Heart right ventricle (tissue), 16 donors: ENCODE data around the gene AARS1. TPM values are rescaled to one million over a fixed set of nuclear protein-coding genes. Genes with fewer than 3 reads are reported as not detected.
"Not testable (repeated sequence)": the region's sequence is repeated elsewhere in the genome, so short reads cannot be mapped to it uniquely, and the experiment has no call there.

ENCODE experiments used
- ATAC-seq, 8 donors: fragments of 200-7000 bp; cut with Tn5 transposase; one replicate each; pipeline ENCODE4 v1.9.1; 2020; ENCODE audit warnings: mild to moderate bottlenecking in 8 of 8, moderate library complexity in 8 of 8, moderate number of reproducible peaks in 1 of 8
- DNase-seq, 2 donors: peaks; one replicate each; pipeline ENCODE4 v3.0.0-alpha.2; 2020
- H3K27ac ChIP-seq, 10 donors: fragments of 200-600 bp; sonication (generic) in 2 of 10; one replicate each; pipeline versions ENCODE4 v1.5.0 to v1.8.0; 2020 to 2022; ENCODE audit warnings: mild to moderate bottlenecking in 3 of 10
- H3K27me3 ChIP-seq, 7 donors: fragments of 200-600 bp; one replicate each; pipeline ENCODE4 v1.8.0; 2021 to 2022; ENCODE audit warnings: mild to moderate bottlenecking in 2 of 7
- H3K36me3 ChIP-seq, 9 donors: fragments of 200-600 bp; sonication (generic) in 1 of 9; one replicate each; pipeline versions ENCODE4 v1.5.0 to v1.8.0; 2020 to 2022; ENCODE audit warnings: mild to moderate bottlenecking in 2 of 9
- H3K4me1 ChIP-seq, 9 donors: fragments of 200-600 bp; sonication (generic) in 1 of 9; one replicate each; pipeline versions ENCODE4 v1.5.0 to v1.8.0; 2020 to 2022; ENCODE audit warnings: mild to moderate bottlenecking in 4 of 9
- H3K4me3 ChIP-seq, 10 donors: fragments of 200-600 bp; sonication (generic) in 2 of 10; one replicate each; pipeline versions ENCODE4 v1.5.0 to v1.8.0; 2020 to 2022; ENCODE audit warnings: mild to moderate bottlenecking in 7 of 10, moderate library complexity in 2 of 10
- H3K9me3 ChIP-seq, 11 donors: fragments of 200-600 bp in 10 of 11; sonication (generic) in 2 of 11; one replicate each; pipeline versions ENCODE4 v1.5.0 to v1.8.0; 2013 to 2022; ENCODE audit warnings: mild to moderate bottlenecking in 2 of 11, control low read depth in 1 of 11, moderate library complexity in 1 of 11
- WGBS, 2 donors: extraction: QIAGEN DNeasy Blood & Tissue Kit; methylation state at CpG; one replicate each; pipeline ENCODE4 v1.1.7; 2013; ENCODE audit warnings: inconsistent platforms in 1 of 2; 5-methylcytosine and 5-hydroxymethylcytosine counted together
- intact Hi-C, 10 donors: fragments of 100-400 bp; cut with DNase I; formaldehyde crosslinking; loops; one replicate each; pipeline versions ENCODE4 v1.11.1 to v1.14.2; 2022
- polyA plus RNA-seq, 2 donors: library from polyadenylated mRNA; stranded (reverse); fragments of 200-250 nt; gene quantifications; one replicate each; pipeline ENCODE4 v1.2.3, GENCODE V29; 2013
- total RNA-seq, 10 donors: library from RNA; stranded (reverse); fragmentation: NEBNext Ultra II Directional in 3 of 10; extraction: Animal tissue kit (Norgen Biotek cat#: 25700) in 3 of 10; gene quantifications; one replicate each; pipeline versions ENCODE4 v1.2.1 to v1.2.4, GENCODE V29; 2021 to 2023
- TF ChIP-seq, protein P1 (sequence below), 9 donors: fragments of 200-600 bp; sonication (generic) in 2 of 9; IDR thresholded peaks; one replicate each; pipeline versions ENCODE4 v1.5.0 to v1.8.0; 2021 to 2022; ENCODE audit warnings: antibody characterized with exemption in 9 of 9, mild to moderate bottlenecking in 5 of 9, moderate library complexity in 1 of 9
- donor health status: Arrhythmogenic right ventricular cardiomyopathy.
- donor health status: ischemic (EF 13 %, LVEDD 7.1; RV severe dilation, severe dysfunction).
- donor health status: healthy with polysubstance abuse.
- donor health status: DM: no; HTN: yes; CAD: no.
- donor health status: DM: no; HTN: no; CAD: no.
- donor health status: ischemic (EF 25% LVEDD 6.9; RV normal size, moderate dysfunction).
- donor health status: ischemic (EF 25% LVEDD 5.7; RV mildly dilated, moderate dysfunction).
- donor health status: healthy.
- donor health status: DM: yes; HTN: yes; CAD: no.
- donor health status: Ischemic cardiomyopathy.
- donor health status: ischemic (EF 35%, LVEDD 5.7; RV mildly dilated, moderate dysfunction).
- donor health status: nonischemic (EF 11% LVEDD 7.7; RV severe dilation, severe dysfunction).
- donor health status: DM: yes; HTN: yes; CAD: no.
- donor health status: PGD.
- donor health status: ischemic (EF 29% LVEDD 5.4; RV normal size, mild dysfunction).
- donor health status: nonischemic (EF 23%, LVEDD 6.1; RV moderate dilation, normal function).

AARS1 gene
- total and polyA plus RNA-seq, 12 donors: 20.6 to 73.1 (median 59.4) TPM

DNA sequence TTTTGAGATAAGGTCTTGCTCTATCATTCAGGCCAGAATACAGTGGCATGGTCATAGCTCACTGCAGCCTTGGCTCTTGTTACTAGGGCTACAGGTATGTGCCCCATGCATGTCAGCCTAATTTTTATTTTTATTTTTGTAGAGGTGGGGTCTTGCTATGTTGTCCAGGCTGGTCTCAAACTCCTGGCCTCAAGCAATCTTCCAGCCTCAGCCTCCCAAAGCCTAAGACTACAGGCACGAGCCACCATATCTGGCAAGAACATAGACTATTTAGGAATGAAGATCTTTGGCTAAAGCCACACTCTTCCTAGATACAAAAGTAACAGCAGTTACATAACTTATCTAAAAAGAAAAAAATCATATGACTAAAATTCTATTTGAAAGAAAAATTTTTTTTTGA is 41.8 kb upstream of the AARS1 start:
- peaks cover 0 to 5% (median 0%) of the 10 kb centered on the region in 9 donors for H3K4me1 ChIP-seq
- H3K36me3 ChIP-seq: peaks cover 0 to 97% (median 44%) of the 10 kb centered on the region in 9 donors
- no peak for DNase-seq
- WGBS, 2 donors: 86 to 98% methylated on average over 1 of the region's 1 CpG
- ATAC-seq: no peak
- H3K4me3 ChIP-seq: no peak overlapping the region
- intact Hi-C loops: loop anchor here in 3 of 10 donors (2.0 to 10.0 kb wide), 3 partner anchors 322 to 424 kb away; no protein-coding TSS in a partner anchor
- H3K9me3 ChIP-seq: no peaks in the 10 kb centered on the region
- TF ChIP-seq, protein P1, sequence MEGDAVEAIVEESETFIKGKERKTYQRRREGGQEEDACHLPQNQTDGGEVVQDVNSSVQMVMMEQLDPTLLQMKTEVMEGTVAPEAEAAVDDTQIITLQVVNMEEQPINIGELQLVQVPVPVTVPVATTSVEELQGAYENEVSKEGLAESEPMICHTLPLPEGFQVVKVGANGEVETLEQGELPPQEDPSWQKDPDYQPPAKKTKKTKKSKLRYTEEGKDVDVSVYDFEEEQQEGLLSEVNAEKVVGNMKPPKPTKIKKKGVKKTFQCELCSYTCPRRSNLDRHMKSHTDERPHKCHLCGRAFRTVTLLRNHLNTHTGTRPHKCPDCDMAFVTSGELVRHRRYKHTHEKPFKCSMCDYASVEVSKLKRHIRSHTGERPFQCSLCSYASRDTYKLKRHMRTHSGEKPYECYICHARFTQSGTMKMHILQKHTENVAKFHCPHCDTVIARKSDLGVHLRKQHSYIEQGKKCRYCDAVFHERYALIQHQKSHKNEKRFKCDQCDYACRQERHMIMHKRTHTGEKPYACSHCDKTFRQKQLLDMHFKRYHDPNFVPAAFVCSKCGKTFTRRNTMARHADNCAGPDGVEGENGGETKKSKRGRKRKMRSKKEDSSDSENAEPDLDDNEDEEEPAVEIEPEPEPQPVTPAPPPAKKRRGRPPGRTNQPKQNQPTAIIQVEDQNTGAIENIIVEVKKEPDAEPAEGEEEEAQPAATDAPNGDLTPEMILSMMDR (IDR thresholded peaks at IDR 0.05): no peak
- H3K27me3 ChIP-seq: no peaks in the 10 kb centered on the region
- no peak overlapping the region for H3K27ac ChIP-seq

DNA sequence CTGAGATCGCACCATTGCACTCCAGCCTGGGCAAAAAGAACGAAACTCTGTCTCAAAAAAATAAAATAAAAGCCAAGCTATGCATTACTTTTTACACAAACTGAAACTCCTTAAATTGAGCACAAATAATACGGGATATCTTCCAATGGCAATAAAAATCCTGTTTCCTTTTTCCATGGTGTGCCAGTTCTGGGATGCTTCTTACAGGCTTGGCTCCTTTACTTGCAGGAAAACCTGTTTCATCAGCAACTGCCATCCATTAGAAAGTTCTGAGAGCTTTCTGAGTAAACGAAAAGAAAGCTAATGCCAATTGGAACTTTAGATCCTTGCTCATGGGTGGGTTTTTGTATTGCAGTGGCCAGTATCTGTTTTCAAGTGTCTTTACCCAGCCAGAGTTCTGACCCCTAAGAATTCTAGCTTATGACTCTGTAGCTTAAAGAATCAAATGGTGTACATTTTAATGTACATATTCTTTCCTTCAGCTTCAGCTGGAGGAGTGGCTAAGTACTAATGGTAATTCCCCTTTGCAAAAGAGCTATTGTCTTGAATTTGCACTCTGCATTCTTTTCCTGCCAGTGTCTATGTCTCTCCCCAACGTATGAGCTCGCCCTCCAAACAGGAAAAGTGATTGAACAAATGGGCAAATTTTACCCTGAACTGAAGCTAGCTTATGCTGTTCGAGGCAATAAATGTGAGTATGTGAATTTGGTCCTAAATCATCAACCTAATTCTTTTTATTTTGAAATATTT is 35.9 kb upstream of the AARS1 start:
- 87 to 88% methylated on average over 7 of the region's 7 CpGs for WGBS, 2 donors
- Histone ChIP-seq H3K4me1 (no peaks in the 10 kb centered on the region), H3K9me3 (no peaks in the 10 kb centered on the region), H3K36me3 (peaks cover 0 to 100% (median 47%) of the 10 kb centered on the region in 9 donors), H3K27ac (no peak overlapping the region), H3K4me3 (no peak overlapping the region), H3K27me3 (no peaks in the 10 kb centered on the region)
- no peak for ATAC-seq
- intact Hi-C loops: no loop called here
- TF ChIP-seq, protein P1 (IDR thresholded peaks at IDR 0.05): no peak
- DNase-seq: no peak

DNA sequence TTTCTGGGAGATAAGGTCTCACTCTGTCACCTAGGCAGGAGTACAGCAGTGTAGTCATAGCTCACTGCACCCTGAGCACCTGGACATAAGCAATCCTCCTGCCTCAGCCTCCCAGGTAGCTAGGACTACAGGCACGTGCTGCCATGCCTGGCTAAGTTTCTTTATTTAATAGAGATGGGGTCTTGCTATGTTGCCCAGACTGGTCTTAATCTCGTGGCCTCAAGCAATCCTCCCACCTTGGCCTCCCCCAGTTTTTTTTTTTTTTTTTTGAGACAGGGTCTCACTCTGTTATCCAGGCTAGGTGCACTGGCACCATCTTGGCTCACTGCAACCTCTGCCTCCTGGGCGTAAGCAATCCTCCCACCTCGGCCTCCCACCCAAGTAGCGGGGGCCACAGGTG is 30.8 kb upstream of the AARS1 start:
- no peak overlapping the region for H3K27ac ChIP-seq
- ATAC-seq (no peak), DNase-seq (no peak)
- no peaks in the 10 kb centered on the region for H3K4me1 ChIP-seq
- intact Hi-C loops: no loop called here
- no peaks in the 10 kb centered on the region for H3K27me3 ChIP-seq
- H3K9me3 ChIP-seq: no peaks in the 10 kb centered on the region
- peaks cover 0 to 100% (median 51%) of the 10 kb centered on the region in 9 donors for H3K36me3 ChIP-seq
- TF ChIP-seq, protein P1 (IDR thresholded peaks at IDR 0.05): no peak
- no peak overlapping the region for H3K4me3 ChIP-seq
- 98 to 99% methylated on average over 5 of the region's 5 CpGs for WGBS, 2 donors

DNA sequence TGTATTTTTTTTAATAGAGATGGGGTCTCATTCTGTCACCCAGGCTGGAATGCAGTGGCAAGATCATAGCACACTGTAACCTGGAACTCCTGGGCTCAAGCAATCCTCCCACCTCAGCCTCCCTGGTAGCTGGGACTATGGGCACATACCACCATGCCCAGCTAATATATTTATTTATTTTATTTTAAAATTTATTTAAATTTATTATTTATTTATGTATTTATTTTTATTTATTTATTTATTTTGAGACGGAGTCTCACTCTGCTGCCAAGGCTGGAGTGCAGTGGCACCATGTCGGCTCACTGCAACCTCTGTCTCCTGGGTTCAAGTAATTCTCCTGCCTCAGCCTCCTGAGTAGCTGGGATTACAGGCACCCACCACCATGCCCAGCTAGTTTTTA is 18.4 kb upstream of the AARS1 start:
- not testable (repeated sequence) for H3K9me3 ChIP-seq

DNA sequence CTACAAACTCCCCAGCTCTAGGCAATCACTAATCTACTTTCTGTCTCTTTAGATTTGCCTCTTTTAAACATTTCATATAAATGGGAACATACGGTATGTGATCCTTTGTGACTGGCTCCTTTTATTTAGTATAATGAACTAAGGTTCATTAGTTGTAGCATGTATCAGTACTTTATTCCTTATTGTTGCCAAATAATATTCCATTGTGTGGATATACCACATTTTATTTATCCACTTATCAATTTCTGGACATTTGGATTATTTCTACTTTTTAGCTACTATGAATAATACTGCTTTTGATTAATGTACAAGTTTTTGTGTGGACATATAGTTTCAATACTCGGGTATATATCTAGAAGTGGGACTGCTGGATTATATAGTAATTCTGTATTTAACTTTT is 17.6 kb upstream of the AARS1 start:
- Histone ChIP-seq H3K36me3 (peaks cover 0 to 28% (median 5%) of the 10 kb centered on the region in 9 donors), H3K4me1 (peaks cover 0 to 18% (median 0%) of the 10 kb centered on the region in 9 donors), H3K27ac (no peak overlapping the region), H3K4me3 (no peak overlapping the region), H3K9me3 (peaks cover 0 to 1% (median 0%) of the 10 kb centered on the region in 11 donors), H3K27me3 (no peaks in the 10 kb centered on the region)
- DNase-seq: no peak
- 95 to 96% methylated on average over 2 of the region's 2 CpGs for WGBS, 2 donors
- no peak for ATAC-seq
- TF ChIP-seq, protein P1 (IDR thresholded peaks at IDR 0.05): no peak
- intact Hi-C loops: no loop called here

More for the DNA sequence above, 18.4 kb upstream of the AARS1 start:
- Histone ChIP-seq H3K36me3 (peaks cover 0 to 20% (median 5%) of the 10 kb centered on the region in 9 donors), H3K4me1 (peaks cover 0 to 18% (median 0%) of the 10 kb centered on the region in 9 donors)
- H3K4me3 ChIP-seq, ATAC-seq, H3K27me3 ChIP-seq, DNase-seq, intact Hi-C loops, H3K27ac ChIP-seq: not testable (repeated sequence)
- 99 to 100% methylated on average over 2 of the region's 2 CpGs for WGBS, 2 donors
